Loucy (cell line): ENCODE measurements around the gene OR10A5.
"Not testable (repeated sequence)": the region's sequence is repeated elsewhere in the genome, so short reads cannot be mapped to it uniquely, and the experiment has no call there.

Source experiments
- H2AFZ ChIP-seq: fragments of 200-600 bp; sonication (generic); 2 replicates; pipeline ENCODE4 v1.6.0; 2016; ENCODE audit warnings: antibody characterized with exemption, mild to moderate bottlenecking, low read length, moderate library complexity
- H3F3A ChIP-seq: fragments of 200-600 bp; 2 replicates; pipeline ENCODE4 v1.6.0; 2016; ENCODE audit warnings: antibody characterized with exemption, low read depth, mild to moderate bottlenecking
- H3K27me3 ChIP-seq: fragments of 200-600 bp; sonication (generic); 2 replicates; pipeline ENCODE4 v1.6.1; 2014; ENCODE audit warnings: low read length, mild to moderate bottlenecking; ENCODE audit not compliant: insufficient read depth, poor library complexity, severe bottlenecking
- H3K36me3 ChIP-seq: fragments of 200-600 bp; sonication (generic); 2 replicates; pipeline ENCODE4 v1.6.1; 2016; ENCODE audit warnings: low read length; ENCODE audit not compliant: insufficient read depth
- H3K4me1 ChIP-seq: fragments of 200-600 bp; sonication (generic); 2 replicates; pipeline ENCODE4 v1.5.1; 2014; ENCODE audit warnings: low read length, mild to moderate bottlenecking; ENCODE audit not compliant: insufficient read depth, poor library complexity, severe bottlenecking
- H3K4me2 ChIP-seq: fragments of 200-600 bp; sonication (generic); 2 replicates; pipeline ENCODE4 v1.6.0; 2014; ENCODE audit warnings: antibody characterized with exemption, low read length, low read depth, mild to moderate bottlenecking; ENCODE audit not compliant: poor library complexity, severe bottlenecking
- H3K4me3 ChIP-seq: fragments of 200-600 bp; sonication (generic); 2 replicates; pipeline ENCODE4 v1.5.1; 2014; ENCODE audit warnings: low read length, mild to moderate bottlenecking, mixed read lengths; ENCODE audit not compliant: poor library complexity, severe bottlenecking
- H3K79me2 ChIP-seq: fragments of 200-600 bp; sonication (generic); 2 replicates; pipeline ENCODE4 v1.6.1; 2014; ENCODE audit warnings: low read length; ENCODE audit not compliant: insufficient read depth
- H3K9ac ChIP-seq: fragments of 200-600 bp; sonication (generic); 2 replicates; pipeline ENCODE4 v1.6.0; 2014; ENCODE audit warnings: mild to moderate bottlenecking, low read depth, low read length, moderate library complexity; ENCODE audit not compliant: poor library complexity, severe bottlenecking
- H3K9me2 ChIP-seq: fragments of 200-600 bp; sonication (generic); replicated peaks from 2 replicates; pipeline ENCODE4 v1.6.1; 2016; ENCODE audit warnings: low read depth, low read length, mixed read lengths
- H3K9me3 ChIP-seq: fragments of 200-600 bp; sonication (generic); 2 replicates; pipeline ENCODE4 v1.6.1; 2014; ENCODE audit warnings: mild to moderate bottlenecking, antibody characterized with exemption, low read length, low read depth; ENCODE audit not compliant: insufficient read depth
- H4K20me1 ChIP-seq: fragments of 200-600 bp; sonication (generic); 2 replicates; pipeline ENCODE4 v1.6.0; 2014; ENCODE audit warnings: antibody characterized with exemption, low read length, mild to moderate bottlenecking; ENCODE audit not compliant: insufficient read depth, poor library complexity, severe bottlenecking
- EZH2phosphoT487 ChIP-seq: fragments of 200-600 bp; IDR thresholded peaks from 2 replicates; pipeline ENCODE4 v1.6.1; 2018; ENCODE audit warnings: antibody characterized with exemption, mild to moderate bottlenecking, moderate library complexity, borderline replicate concordance
- TF ChIP-seq, protein P1 (sequence below): fragments of 200-600 bp; sonication (generic); conservative IDR thresholded peaks from 2 replicates; pipeline ENCODE4 v1.5.1; 2014; ENCODE audit warnings: mild to moderate bottlenecking, antibody characterized with exemption, low read length

Gene OR10A5

DNA sequence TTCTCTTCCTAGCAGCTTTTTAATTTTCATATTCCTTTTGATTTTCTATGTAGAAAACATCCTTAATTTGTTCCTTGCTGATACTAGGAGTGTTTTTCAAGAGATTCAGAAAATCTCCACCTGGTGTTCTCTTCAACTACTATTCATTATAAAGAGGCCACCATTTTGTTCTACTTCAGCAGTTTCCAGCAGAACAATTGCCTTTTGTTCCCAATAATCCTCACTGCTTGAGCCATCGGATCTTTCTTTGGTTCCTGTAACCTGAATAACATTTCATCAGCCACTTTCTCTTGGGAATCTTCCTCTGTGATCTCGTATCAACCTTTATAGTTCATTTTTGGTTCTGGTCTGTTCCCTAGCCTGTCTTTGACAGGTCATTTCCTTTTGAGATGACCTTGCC lies 1.8 kb upstream of the OR10A5 start:
- Histone ChIP-seq H3K27me3 (no peaks in the 10 kb centered on the region), H3K36me3 (no peaks in the 10 kb centered on the region), H3K79me2 (no peaks in the 10 kb centered on the region), H3K4me1 (no peaks in the 10 kb centered on the region), H4K20me1 (no peaks in the 10 kb centered on the region), H3K9me3 (no peaks in the 10 kb centered on the region), H3K4me3 (no peak overlapping the region), H3K4me2 (no peak overlapping the region), H3F3A (no peaks in the 10 kb centered on the region), H2AFZ (no peak overlapping the region), H3K9ac (no peak overlapping the region), H3K9me2 (no peaks in the 10 kb centered on the region)
- no peak for TF ChIP-seq EZH2phosphoT487

DNA sequence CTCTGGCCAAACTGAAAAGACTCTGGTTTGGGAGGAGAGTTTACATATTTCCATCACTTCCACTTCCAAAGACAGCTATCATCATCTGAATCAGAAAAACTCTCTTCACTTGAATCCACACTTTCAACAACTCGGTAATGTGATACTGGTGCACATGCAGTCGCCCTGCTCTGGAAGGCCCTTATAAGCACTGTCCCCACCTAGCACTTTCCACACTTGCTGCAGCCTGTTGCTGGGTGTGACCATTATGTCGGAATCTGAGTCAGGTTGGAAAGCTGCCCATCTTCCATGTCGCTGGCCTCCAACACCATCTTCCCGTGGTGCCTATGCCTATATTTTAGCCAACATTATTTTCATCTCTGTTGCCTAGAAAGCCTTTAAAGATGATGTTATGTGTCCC lies 1.1 kb upstream of the OR10A5 start:
- Histone ChIP-seq H3K36me3 (no peaks in the 10 kb centered on the region), H2AFZ (no peak overlapping the region), H3K79me2 (no peaks in the 10 kb centered on the region), H3K4me2 (no peak overlapping the region), H3K4me3 (no peak overlapping the region), H3K9ac (no peak overlapping the region), H3K9me3 (no peaks in the 10 kb centered on the region), H3K9me2 (no peaks in the 10 kb centered on the region), H3K27me3 (no peaks in the 10 kb centered on the region), H4K20me1 (no peaks in the 10 kb centered on the region), H3K4me1 (no peaks in the 10 kb centered on the region), H3F3A (no peaks in the 10 kb centered on the region)
- no peak for TF ChIP-seq EZH2phosphoT487
- TF ChIP-seq, protein P1, sequence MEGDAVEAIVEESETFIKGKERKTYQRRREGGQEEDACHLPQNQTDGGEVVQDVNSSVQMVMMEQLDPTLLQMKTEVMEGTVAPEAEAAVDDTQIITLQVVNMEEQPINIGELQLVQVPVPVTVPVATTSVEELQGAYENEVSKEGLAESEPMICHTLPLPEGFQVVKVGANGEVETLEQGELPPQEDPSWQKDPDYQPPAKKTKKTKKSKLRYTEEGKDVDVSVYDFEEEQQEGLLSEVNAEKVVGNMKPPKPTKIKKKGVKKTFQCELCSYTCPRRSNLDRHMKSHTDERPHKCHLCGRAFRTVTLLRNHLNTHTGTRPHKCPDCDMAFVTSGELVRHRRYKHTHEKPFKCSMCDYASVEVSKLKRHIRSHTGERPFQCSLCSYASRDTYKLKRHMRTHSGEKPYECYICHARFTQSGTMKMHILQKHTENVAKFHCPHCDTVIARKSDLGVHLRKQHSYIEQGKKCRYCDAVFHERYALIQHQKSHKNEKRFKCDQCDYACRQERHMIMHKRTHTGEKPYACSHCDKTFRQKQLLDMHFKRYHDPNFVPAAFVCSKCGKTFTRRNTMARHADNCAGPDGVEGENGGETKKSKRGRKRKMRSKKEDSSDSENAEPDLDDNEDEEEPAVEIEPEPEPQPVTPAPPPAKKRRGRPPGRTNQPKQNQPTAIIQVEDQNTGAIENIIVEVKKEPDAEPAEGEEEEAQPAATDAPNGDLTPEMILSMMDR = no peak

DNA sequence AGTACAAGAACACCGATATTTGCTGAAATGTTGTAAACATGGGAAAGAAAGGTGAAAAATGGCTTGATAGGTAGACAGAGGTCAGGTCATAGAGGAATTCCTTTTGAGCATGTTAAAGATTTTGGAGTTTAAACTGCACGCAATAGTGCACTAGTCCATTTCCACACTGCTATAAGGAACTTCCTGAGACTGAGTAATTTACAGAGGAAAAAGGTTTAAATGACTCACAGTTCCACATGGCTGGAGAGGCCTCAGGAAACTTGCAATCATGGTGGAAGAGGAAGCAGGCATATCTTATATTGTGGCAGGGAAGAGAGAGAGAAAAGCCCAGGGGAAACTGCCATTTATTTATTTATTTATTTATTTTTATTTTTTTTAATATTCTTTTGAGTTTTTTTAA lies 5.0 kb downstream of the OR10A5 start:
- H3F3A ChIP-seq = no peaks in the 10 kb centered on the region
- H3K27me3 ChIP-seq = no peaks in the 10 kb centered on the region
- H3K9me3 ChIP-seq = no peaks in the 10 kb centered on the region
- no peak overlapping the region for H3K4me2 ChIP-seq
- no peaks in the 10 kb centered on the region for H3K79me2 ChIP-seq
- no peaks in the 10 kb centered on the region for H3K36me3 ChIP-seq
- H4K20me1 ChIP-seq = no peaks in the 10 kb centered on the region
- TF ChIP-seq EZH2phosphoT487 = no peak
- TF ChIP-seq, protein P1 = no peak
- H3K9ac ChIP-seq = no peak overlapping the region
- H2AFZ ChIP-seq = no peak overlapping the region
- H3K4me1 ChIP-seq = no peaks in the 10 kb centered on the region
- no peak overlapping the region for H3K4me3 ChIP-seq
- no peaks in the 10 kb centered on the region for H3K9me2 ChIP-seq

DNA sequence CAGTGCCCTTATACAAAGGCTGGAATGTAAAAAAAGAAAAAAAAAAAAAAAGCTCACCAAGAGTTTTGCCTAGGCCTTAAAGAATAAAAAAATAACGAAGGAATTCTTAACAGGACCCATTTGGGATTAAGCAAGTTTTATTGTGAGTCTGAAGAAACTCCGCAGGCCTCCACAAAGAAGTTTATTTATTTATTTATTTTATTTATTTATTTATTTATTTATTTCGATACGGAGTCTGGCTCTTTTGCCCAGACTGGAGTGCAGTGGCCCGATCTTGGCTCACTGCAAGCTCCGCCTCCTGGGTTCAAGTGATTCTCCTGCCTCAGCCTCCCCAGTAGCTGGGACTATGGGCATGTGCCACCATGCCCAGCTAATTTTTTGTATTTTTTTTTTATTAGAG lies 9.3 kb downstream of the OR10A5 start:
- H4K20me1 ChIP-seq, H3K79me2 ChIP-seq, H3K9me2 ChIP-seq, H3K9me3 ChIP-seq, H3K4me3 ChIP-seq, H3K9ac ChIP-seq, H3K27me3 ChIP-seq, H3F3A ChIP-seq, H3K36me3 ChIP-seq, H3K4me1 ChIP-seq, H2AFZ ChIP-seq, H3K4me2 ChIP-seq: not testable (repeated sequence)
